Measurements from ENCODE around the gene OXSR1. TPM values are rescaled to one million over a fixed set of nuclear protein-coding genes. Genes with fewer than 3 reads are reported as not detected.

Gene OXSR1
- total and polyA plus RNA-seq, 2 of the 13 experiments (the other 11 are each of a cell fraction or from before 2014, with no cell fraction given), result 27.4 to 32.6 TPM

DNA sequence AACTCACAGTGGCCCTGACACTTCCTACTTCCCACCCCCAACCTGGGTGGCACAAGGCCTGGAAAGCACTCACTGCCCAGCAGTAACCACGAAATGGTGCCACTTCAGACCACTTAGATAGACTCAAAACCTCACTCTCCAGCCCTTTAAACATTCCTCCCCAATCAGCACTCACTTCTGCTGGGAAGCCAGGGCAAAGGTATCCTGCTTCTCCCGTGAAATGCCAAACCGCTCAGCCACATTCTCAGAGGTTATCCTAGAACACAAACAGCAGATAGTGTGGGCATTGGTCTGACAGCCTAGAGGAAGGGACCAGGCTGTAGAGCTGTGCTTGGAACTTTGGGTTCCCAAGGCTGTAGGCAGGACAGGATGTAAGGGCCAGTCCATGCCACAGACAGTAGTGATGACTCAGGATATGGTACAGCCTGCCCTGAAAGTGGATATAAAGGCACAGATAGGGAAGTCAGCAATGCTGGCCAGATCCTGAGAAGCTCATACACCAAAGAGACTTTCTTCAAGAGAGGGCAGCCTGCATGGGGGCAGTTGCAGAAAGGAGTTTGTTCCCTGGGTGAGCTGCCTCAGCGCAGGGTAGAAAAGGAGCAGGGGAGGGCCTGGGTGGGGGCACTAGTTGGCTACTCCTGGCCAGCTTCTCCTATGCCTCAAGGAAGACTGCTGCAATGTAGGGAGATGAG lies 37.6 kb upstream of the OXSR1 start (continued):
- TF ChIP-seq, protein P1, sequence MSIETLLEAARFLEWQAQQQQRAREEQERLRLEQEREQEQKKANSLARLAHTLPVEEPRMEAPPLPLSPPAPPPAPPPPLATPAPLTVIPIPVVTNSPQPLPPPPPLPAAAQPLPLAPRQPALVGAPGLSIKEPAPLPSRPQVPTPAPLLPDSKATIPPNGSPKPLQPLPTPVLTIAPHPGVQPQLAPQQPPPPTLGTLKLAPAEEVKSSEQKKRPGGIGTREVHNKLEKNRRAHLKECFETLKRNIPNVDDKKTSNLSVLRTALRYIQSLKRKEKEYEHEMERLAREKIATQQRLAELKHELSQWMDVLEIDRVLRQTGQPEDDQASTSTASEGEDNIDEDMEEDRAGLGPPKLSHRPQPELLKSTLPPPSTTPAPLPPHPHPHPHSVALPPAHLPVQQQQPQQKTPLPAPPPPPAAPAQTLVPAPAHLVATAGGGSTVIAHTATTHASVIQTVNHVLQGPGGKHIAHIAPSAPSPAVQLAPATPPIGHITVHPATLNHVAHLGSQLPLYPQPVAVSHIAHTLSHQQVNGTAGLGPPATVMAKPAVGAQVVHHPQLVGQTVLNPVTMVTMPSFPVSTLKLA (IDR thresholded peaks at IDR 0.05), result no peak
- TF ChIP-seq ZKSCAN8 (CRISPR knock-in tag; IDR thresholded peaks at IDR 0.05; ENCODE audit: borderline replicate concordance), result no peak
- TF ChIP-seq ZNF234 (CRISPR knock-in tag; conservative IDR thresholded peaks at IDR 0.05), result no peak
- no peak for TF ChIP-seq ZNF333 (CRISPR knock-in tag; IDR thresholded peaks at IDR 0.05; ENCODE audit: borderline replicate concordance)
- no peak for TF ChIP-seq IRF2 (CRISPR knock-in tag; IDR thresholded peaks at IDR 0.05)
- TF ChIP-seq ZNF878 (CRISPR knock-in tag; IDR thresholded peaks at IDR 0.05), result no peak
- TF ChIP-seq, protein P2, sequence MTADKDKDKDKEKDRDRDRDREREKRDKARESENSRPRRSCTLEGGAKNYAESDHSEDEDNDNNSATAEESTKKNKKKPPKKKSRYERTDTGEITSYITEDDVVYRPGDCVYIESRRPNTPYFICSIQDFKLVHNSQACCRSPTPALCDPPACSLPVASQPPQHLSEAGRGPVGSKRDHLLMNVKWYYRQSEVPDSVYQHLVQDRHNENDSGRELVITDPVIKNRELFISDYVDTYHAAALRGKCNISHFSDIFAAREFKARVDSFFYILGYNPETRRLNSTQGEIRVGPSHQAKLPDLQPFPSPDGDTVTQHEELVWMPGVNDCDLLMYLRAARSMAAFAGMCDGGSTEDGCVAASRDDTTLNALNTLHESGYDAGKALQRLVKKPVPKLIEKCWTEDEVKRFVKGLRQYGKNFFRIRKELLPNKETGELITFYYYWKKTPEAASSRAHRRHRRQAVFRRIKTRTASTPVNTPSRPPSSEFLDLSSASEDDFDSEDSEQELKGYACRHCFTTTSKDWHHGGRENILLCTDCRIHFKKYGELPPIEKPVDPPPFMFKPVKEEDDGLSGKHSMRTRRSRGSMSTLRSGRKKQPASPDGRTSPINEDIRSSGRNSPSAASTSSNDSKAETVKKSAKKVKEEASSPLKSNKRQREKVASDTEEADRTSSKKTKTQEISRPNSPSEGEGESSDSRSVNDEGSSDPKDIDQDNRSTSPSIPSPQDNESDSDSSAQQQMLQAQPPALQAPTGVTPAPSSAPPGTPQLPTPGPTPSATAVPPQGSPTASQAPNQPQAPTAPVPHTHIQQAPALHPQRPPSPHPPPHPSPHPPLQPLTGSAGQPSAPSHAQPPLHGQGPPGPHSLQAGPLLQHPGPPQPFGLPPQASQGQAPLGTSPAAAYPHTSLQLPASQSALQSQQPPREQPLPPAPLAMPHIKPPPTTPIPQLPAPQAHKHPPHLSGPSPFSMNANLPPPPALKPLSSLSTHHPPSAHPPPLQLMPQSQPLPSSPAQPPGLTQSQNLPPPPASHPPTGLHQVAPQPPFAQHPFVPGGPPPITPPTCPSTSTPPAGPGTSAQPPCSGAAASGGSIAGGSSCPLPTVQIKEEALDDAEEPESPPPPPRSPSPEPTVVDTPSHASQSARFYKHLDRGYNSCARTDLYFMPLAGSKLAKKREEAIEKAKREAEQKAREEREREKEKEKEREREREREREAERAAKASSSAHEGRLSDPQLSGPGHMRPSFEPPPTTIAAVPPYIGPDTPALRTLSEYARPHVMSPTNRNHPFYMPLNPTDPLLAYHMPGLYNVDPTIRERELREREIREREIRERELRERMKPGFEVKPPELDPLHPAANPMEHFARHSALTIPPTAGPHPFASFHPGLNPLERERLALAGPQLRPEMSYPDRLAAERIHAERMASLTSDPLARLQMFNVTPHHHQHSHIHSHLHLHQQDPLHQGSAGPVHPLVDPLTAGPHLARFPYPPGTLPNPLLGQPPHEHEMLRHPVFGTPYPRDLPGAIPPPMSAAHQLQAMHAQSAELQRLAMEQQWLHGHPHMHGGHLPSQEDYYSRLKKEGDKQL (CRISPR knock-in tag; IDR thresholded peaks at IDR 0.05; ENCODE audit: low read depth), result no peak
